ENCODE data around the gene JAK3. TPM values are rescaled to one million over a fixed set of nuclear protein-coding genes. Genes with fewer than 3 reads are reported as not detected.
"Not testable (repeated sequence)": the region's sequence is repeated elsewhere in the genome, so short reads cannot be mapped to it uniquely, and the experiment has no call there.

JAK3 gene
- polyA plus RNA-seq = 9.9 TPM
- long read RNA-seq, donor 1 = 0 reads
- long read RNA-seq, donor 2 = 0 reads
- long read RNA-seq, donor 3 = 0 reads
- long read RNA-seq, donor 4 = 0 reads
- long read RNA-seq, donor 5, partial matches to known transcripts = 185 of 190 reads
- long read RNA-seq, donor 5, other reads (novel, unspliced or antisense) = 5 of 190 reads
- long read RNA-seq, donor 6 = 0 reads
- long read RNA-seq, donor 7 = 0 reads
- long read RNA-seq, donor 8, partial matches to known transcripts = 0 of 1 reads
- long read RNA-seq, donor 8, other reads (novel, unspliced or antisense) = 0 of 1 reads
- long read RNA-seq, donor 9, partial matches to known transcripts = 0 of 1 reads
- long read RNA-seq, donor 9, other reads (novel, unspliced or antisense) = 0 of 1 reads
- long read RNA-seq, donor 10 = 0 reads
- long read RNA-seq, donor 11 = 0 reads

GRCh38 chr19:17847538-17848366 is at the start of gene JAK3:
Gene JAK3 (minus strand): TSS chr19:17847982. CDS start chr19:17844417, 3,565 bp downstream.
- Histone ChIP-seq H3K4me1 (ENCODE audit: control insufficient read depth, insufficient read depth, low read length) (peaks cover 17% of the 10 kb centered on the region), H3K27me3 (ENCODE audit: control insufficient read depth, insufficient read depth, low read length) (peaks cover 2% of the 10 kb centered on the region), H3K4me3 (ENCODE audit: low read length) (peak within 1 kb of the TSS; percentile 38), H3K9me3 (ENCODE audit: control insufficient read depth, low read depth, low read length) (no peaks in the 10 kb centered on the region), H3K36me3 (ENCODE audit: control insufficient read depth, insufficient read depth, low read length) (no peaks in the 10 kb centered on the region), H3K27ac (ENCODE audit: low read length) (peak within 1 kb of the TSS; percentile 72)
- peak; percentile 61 to 89 for DNase-seq
- WGBS (ENCODE audit: insufficient coverage, low lambda C conversion rate) = no CpG with 5 or more reads among the region's 40 CpGs

GRCh38 chr19:17893766-17894165 is 46.0 kb upstream of the JAK3 start:
- Histone ChIP-seq H3K27ac (ENCODE audit: low read length) (no peak overlapping the region), H3K9me3 (ENCODE audit: control insufficient read depth, low read depth, low read length) (no peaks in the 10 kb centered on the region), H3K27me3 (ENCODE audit: control insufficient read depth, insufficient read depth, low read length) (no peaks in the 10 kb centered on the region), H3K4me1 (ENCODE audit: control insufficient read depth, insufficient read depth, low read length) (no peaks in the 10 kb centered on the region), H3K4me3 (ENCODE audit: low read length) (no peak overlapping the region), H3K36me3 (ENCODE audit: control insufficient read depth, insufficient read depth, low read length) (no peaks in the 10 kb centered on the region)
- DNase-seq = no peak
- WGBS (ENCODE audit: insufficient coverage, low lambda C conversion rate) = no CpG with 5 or more reads among the region's 9 CpGs

- H3K36me3 ChIP-seq (ENCODE audit: control insufficient read depth, insufficient read depth, low read length) = no peaks in the 10 kb centered on the region
- H3K4me1 ChIP-seq (ENCODE audit: control insufficient read depth, insufficient read depth, low read length) = no peaks in the 10 kb centered on the region
- no peaks in the 10 kb centered on the region for H3K27me3 ChIP-seq (ENCODE audit: control insufficient read depth, insufficient read depth, low read length)
- H3K27ac ChIP-seq (ENCODE audit: low read length) = no peak overlapping the region
- DNase-seq = peak in 1 of 2 donors; percentile 22
- WGBS (ENCODE audit: insufficient coverage, low lambda C conversion rate) = no CpG with 5 or more reads among the region's 18 CpGs
- no peak overlapping the region for H3K4me3 ChIP-seq (ENCODE audit: low read length)
- no peaks in the 10 kb centered on the region for H3K9me3 ChIP-seq (ENCODE audit: control insufficient read depth, low read depth, low read length)
These were observed 41.9 kb upstream of the JAK3 start for GRCh38 chr19:17889609-17890214.

GRCh38 chr19:17888260-17888659 is 40.5 kb upstream of the JAK3 start:
- no CpG with 5 or more reads among the region's 7 CpGs for WGBS (ENCODE audit: insufficient coverage, low lambda C conversion rate)
- Histone ChIP-seq H3K36me3 (ENCODE audit: control insufficient read depth, insufficient read depth, low read length) (no peaks in the 10 kb centered on the region), H3K9me3 (ENCODE audit: control insufficient read depth, low read depth, low read length) (no peaks in the 10 kb centered on the region), H3K27ac (ENCODE audit: low read length) (no peak overlapping the region), H3K27me3 (ENCODE audit: control insufficient read depth, insufficient read depth, low read length) (no peaks in the 10 kb centered on the region), H3K4me1 (ENCODE audit: control insufficient read depth, insufficient read depth, low read length) (no peaks in the 10 kb centered on the region), H3K4me3 (ENCODE audit: low read length) (no peak overlapping the region)
- DNase-seq = no peak

- H3K27ac ChIP-seq (ENCODE audit: low read length); H3K4me3 ChIP-seq (ENCODE audit: low read length); DNase-seq; H3K36me3 ChIP-seq (ENCODE audit: control insufficient read depth, insufficient read depth, low read length); H3K9me3 ChIP-seq (ENCODE audit: control insufficient read depth, low read depth, low read length); H3K4me1 ChIP-seq (ENCODE audit: control insufficient read depth, insufficient read depth, low read length); H3K27me3 ChIP-seq (ENCODE audit: control insufficient read depth, insufficient read depth, low read length): not testable (repeated sequence)
- WGBS (ENCODE audit: insufficient coverage, low lambda C conversion rate) = 100% methylated on average over 1 of the region's 4 CpGs
These were observed 39.4 kb upstream of the JAK3 start for GRCh38 chr19:17887221-17887620.

- no peak overlapping the region for H3K27ac ChIP-seq (ENCODE audit: low read length)
- no peaks in the 10 kb centered on the region for H3K36me3 ChIP-seq (ENCODE audit: control insufficient read depth, insufficient read depth, low read length)
- H3K27me3 ChIP-seq (ENCODE audit: control insufficient read depth, insufficient read depth, low read length) = no peaks in the 10 kb centered on the region
- no peaks in the 10 kb centered on the region for H3K4me1 ChIP-seq (ENCODE audit: control insufficient read depth, insufficient read depth, low read length)
- no peak overlapping the region for H3K4me3 ChIP-seq (ENCODE audit: low read length)
- WGBS (ENCODE audit: insufficient coverage, low lambda C conversion rate) = no CpG with 5 or more reads among the region's 7 CpGs
- no peak for DNase-seq
- H3K9me3 ChIP-seq (ENCODE audit: control insufficient read depth, low read depth, low read length) = no peaks in the 10 kb centered on the region
These were observed 38.7 kb upstream of the JAK3 start for GRCh38 chr19:17886515-17886914.

- DNase-seq = no peak
- Histone ChIP-seq H3K36me3 (ENCODE audit: control insufficient read depth, insufficient read depth, low read length) (no peaks in the 10 kb centered on the region), H3K4me1 (ENCODE audit: control insufficient read depth, insufficient read depth, low read length) (no peaks in the 10 kb centered on the region), H3K9me3 (ENCODE audit: control insufficient read depth, low read depth, low read length) (no peaks in the 10 kb centered on the region), H3K4me3 (ENCODE audit: low read length) (no peak overlapping the region), H3K27ac (ENCODE audit: low read length) (no peak overlapping the region), H3K27me3 (ENCODE audit: control insufficient read depth, insufficient read depth, low read length) (no peaks in the 10 kb centered on the region)
- no CpG with 5 or more reads among the region's 33 CpGs for WGBS (ENCODE audit: insufficient coverage, low lambda C conversion rate)
These were observed 36.0 kb upstream of the JAK3 start for GRCh38 chr19:17883627-17884410.

GRCh38 chr19:17881701-17882100 is 33.9 kb upstream of the JAK3 start:
- no peak overlapping the region for H3K27ac ChIP-seq (ENCODE audit: low read length)
- no CpG with 5 or more reads among the region's 7 CpGs for WGBS (ENCODE audit: insufficient coverage, low lambda C conversion rate)
- no peaks in the 10 kb centered on the region for H3K4me1 ChIP-seq (ENCODE audit: control insufficient read depth, insufficient read depth, low read length)

GRCh38 chr19:17879466-17879865 is 31.7 kb upstream of the JAK3 start:
- no peaks in the 10 kb centered on the region for H3K9me3 ChIP-seq (ENCODE audit: control insufficient read depth, low read depth, low read length)
- no peak overlapping the region for H3K27ac ChIP-seq (ENCODE audit: low read length)
- peaks cover 7% of the 10 kb centered on the region for H3K27me3 ChIP-seq (ENCODE audit: control insufficient read depth, insufficient read depth, low read length)
- H3K36me3 ChIP-seq (ENCODE audit: control insufficient read depth, insufficient read depth, low read length) = no peaks in the 10 kb centered on the region
- no peaks in the 10 kb centered on the region for H3K4me1 ChIP-seq (ENCODE audit: control insufficient read depth, insufficient read depth, low read length)
- DNase-seq = no peak
- no peak overlapping the region for H3K4me3 ChIP-seq (ENCODE audit: low read length)
- no CpG with 5 or more reads among the region's 7 CpGs for WGBS (ENCODE audit: insufficient coverage, low lambda C conversion rate)

More at GRCh38 chr19:17881701-17882100, 33.9 kb upstream of the JAK3 start:
- no peaks in the 10 kb centered on the region for H3K36me3 ChIP-seq (ENCODE audit: control insufficient read depth, insufficient read depth, low read length)
- H3K4me3 ChIP-seq (ENCODE audit: low read length) = no peak overlapping the region
- no peaks in the 10 kb centered on the region for H3K27me3 ChIP-seq (ENCODE audit: control insufficient read depth, insufficient read depth, low read length)
- no peaks in the 10 kb centered on the region for H3K9me3 ChIP-seq (ENCODE audit: control insufficient read depth, low read depth, low read length)
- DNase-seq = no peak

- Histone ChIP-seq H3K36me3 (ENCODE audit: control insufficient read depth, insufficient read depth, low read length) (no peaks in the 10 kb centered on the region), H3K27me3 (ENCODE audit: control insufficient read depth, insufficient read depth, low read length) (peaks cover 25% of the 10 kb centered on the region), H3K9me3 (ENCODE audit: control insufficient read depth, low read depth, low read length) (peaks cover 5% of the 10 kb centered on the region), H3K4me1 (ENCODE audit: control insufficient read depth, insufficient read depth, low read length) (peaks cover 4% of the 10 kb centered on the region), H3K27ac (ENCODE audit: low read length) (no peak overlapping the region), H3K4me3 (ENCODE audit: low read length) (no peak overlapping the region)
- DNase-seq = no peak
- WGBS (ENCODE audit: insufficient coverage, low lambda C conversion rate) = no CpG with 5 or more reads among the region's 16 CpGs
These were observed 29.9 kb upstream of the JAK3 start for GRCh38 chr19:17877696-17878095.
